GM18858 (cell line): Measurements from ENCODE around the gene GATC.
"Not testable (repeated sequence)": the region's sequence is repeated elsewhere in the genome, so short reads cannot be mapped to it uniquely, and the experiment has no call there.

ENCODE experiments used
- ATAC-seq: cut with Tn5 transposase; IDR thresholded peaks from one replicate; pipeline ENCODE4 v1.9.1; 2021; ENCODE audit not compliant: unreplicated experiment

Gene GATC

DNA sequence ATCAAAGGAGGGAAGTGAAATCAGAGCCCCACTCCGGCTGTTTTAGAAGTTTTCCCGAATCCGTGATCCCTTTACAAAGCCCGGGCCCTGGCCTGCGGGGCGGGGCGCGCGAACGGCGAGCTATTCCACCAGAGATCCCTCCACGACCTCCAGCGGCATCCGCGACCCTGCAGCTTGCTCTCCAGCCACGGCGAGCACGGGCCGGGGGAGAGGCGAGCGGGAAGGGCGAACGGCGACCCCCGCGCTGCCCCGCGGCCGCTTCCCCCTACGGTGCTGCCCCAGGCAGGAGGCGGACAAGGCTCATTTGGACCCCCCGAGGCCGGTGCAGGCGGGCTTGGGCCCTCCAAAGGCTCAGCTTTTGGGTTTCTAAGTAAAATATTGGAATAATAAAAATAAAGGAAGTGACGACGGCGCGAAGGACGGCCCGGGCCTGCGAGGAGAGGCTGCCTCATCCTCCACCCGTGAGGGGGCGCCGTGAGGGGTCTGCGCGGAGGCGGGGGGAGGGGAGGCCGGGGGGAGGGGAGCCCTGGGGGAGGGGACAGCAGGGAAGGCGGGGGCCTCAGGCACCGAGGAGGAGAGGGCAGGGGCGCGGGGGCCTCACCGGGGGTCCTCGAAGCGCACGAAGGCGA lies 22.7 kb downstream of the GATC start:
- ATAC-seq: peak; percentile 5

DNA sequence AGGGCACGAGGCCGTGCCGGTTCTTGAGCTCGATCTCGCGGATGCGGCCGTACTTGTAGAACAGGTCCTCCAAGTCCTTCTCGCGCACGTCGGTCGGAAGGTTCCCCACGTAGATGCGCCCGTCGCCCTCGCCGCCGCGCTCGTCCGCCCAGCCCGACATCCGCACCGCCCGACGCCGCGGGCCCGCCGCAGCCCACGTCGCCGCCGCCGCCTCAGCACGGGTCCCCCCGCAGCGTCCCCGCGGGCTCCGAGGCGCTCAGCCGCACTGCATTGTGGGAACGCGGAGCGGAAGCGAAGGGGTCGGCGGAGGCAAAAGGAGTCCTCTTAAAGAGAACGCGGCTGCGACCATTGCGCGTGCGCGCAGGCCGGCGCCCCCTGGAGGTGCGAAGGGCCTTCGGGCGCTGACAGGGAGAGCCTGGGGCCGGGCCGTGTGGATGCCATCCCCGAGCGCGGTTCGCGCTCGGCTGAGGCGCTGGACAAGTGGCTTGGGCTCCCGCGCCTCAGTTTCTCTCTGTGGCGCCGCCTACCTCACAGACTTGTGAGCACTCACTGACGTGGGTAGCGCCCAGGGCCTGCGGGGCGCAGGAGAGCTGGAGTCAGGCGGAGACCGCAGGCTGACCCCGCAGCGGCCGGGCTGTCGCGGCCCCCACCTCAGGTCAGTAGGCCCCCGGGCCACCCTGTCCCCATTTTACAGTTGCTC lies 23.4 kb downstream of the GATC start, which contains the start of gene SRSF9:
SRSF9 (minus strand) TSS at position 299 of the 700 bp plus-strand sequence; CDS start at position 160, 139 bp downstream.
- peak; percentile 78 for ATAC-seq

DNA sequence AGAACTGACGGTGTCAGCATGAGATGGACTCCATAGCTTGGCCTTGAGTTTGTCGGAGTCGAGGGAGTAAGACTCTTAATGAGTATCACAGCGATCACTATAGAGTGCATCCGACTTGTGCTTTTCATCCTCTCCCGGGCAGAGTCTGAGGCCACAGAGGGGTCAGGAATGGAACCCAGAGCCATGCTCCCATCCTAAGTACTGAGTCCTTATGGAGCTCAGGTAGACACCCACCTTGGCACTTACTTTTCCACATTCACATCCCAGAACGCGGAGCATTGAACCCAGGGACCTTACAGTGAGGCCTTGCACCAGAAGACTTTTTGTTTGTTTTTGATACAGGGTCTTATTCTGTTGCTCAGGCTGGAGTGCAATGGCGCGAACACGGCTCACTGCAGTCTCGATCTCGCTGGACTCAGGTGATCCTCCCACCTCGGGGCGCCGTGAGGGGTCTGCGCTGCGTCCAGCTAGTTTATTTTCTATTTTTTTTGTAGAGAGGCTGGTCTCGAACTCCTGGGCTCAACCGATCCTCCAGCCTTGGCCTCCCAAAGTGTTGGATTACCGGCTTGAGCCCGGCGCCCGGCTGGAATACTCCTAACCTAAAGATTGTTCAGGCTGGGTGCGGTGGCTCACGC lies 24.0 kb downstream of the GATC start:
- ATAC-seq: no peak

DNA sequence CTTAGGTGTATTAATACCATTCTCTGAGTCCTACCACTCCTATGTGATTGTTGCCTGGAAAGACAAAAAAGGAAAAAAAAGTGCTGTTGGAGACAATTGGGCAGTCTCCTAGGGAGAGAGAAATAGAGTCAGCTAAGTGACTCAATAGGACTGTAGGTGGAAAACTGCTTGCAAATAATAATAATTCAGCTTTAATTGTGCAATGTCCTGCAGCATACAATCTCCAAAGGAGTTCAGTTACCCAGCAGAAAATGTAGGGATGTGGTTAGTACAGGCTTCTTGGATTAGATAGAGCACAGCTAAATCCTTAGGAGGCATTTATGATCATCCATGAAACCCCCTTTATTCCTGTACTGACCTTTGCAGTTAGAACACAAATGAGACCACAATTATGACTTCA lies 26.3 kb downstream of the GATC start:
- no peak for ATAC-seq

DNA sequence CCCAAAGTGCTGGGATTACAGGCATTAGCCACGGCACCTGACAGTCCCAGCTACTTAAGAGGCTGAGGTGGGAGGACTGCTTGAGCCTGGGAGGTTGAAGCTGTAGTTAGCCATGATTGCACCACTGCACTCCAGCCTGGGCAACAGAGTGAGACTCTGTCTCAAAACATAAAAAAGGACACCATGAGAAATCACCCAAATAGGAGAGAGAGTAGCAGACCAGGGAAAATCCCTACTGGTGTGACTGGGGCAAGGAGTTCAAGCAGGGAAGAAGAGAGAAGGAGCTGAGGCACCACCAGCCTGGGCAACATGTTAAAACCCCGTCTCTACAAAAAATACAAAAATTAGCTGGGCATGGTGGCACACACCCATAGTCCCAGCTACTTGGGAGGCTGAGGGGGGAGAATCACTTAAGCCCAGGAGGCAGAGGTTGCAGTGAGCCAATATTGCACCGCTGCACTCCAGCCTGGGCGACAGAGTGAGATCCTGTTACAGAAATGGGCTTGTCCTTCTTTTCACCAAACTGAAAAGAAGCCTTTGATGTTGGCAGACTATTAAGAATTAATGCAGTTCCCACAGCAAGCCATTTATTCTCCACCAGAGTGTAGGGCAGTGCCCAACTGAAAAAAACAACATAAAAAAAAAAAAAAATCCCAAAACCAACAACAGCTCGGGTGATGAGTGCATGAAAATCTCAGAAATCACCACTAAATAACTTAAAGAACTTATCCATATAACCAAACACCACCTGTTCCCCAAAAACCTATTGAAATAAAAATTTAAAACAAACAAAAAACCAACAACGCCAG lies 27.8 kb downstream of the GATC start:
- ATAC-seq: no peak

DNA sequence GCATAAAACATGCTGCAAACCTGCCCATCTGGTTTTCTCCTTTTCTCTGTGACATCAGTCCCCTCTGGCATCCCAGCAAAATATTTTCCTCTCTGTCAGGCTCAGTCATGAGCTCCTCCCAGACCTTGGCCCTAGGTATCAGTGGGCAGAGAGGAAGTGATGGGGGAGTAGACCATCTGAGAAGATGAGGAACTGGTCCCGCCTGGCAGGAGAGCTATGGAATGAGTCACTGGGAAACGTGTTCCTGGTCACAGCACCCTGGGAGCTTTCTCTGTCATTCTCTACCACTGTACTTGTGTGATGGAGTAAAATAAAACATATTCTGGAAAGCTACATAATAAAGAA lies 28.3 kb downstream of the GATC start:
- ATAC-seq: no peak

DNA sequence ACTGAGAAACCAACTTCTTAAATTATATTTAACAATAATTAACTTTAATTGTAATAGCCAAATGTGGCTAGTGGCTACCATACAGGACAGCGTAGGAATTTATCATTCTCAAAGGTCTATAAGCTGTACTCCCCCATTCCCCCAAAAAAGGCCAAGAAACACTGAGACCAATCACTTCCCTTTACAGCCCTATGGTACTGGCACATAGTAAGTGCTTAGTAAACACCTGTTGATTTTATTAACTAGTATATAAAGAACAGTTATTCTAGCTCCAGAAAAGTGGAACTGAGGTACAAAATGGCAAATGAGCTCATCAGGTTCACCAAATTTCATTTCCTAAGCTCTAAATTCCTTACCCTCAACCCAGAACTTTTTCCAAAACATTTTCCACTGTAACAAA lies 29.4 kb downstream of the GATC start:
- no peak for ATAC-seq

DNA sequence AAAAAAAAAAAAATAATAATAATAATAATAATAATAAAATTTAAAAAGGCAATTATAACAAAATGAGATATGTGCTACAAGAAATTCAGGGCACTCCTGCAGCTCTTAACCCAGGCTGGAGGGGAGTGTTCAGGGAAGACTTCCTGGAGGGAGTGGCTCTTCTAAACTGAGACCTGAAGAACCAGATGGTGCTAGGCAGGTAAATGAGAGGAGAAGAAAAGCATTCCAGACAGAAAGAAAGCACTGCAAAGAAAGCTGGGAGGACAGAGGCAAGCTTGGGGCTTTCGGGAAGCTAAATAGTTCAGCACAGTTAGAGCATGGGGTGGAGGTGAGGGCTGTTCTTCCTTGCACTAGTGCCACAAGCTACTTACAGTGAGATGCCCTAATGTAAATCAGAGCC lies 33.2 kb downstream of the GATC start:
- no peak for ATAC-seq

DNA sequence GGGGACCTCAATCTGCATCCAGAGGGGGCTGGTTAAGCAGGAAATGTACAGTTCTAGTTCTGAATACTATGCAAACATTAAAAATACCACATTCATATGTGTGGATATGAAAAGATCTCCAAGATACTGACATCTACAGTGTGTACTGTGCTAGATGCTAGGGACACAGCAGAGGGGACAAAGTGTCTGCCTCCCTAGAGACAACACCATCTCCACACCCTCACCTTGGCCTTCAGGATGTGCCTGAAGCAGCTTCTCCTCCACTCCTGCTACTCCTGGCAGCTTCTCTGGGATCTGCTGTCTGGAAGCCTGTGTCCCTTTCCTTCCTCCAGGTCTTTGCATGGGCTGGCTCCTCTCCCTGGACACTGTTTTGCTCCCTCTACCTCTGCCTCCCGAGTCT lies 34.0 kb downstream of the GATC start:
- ATAC-seq: no peak

DNA sequence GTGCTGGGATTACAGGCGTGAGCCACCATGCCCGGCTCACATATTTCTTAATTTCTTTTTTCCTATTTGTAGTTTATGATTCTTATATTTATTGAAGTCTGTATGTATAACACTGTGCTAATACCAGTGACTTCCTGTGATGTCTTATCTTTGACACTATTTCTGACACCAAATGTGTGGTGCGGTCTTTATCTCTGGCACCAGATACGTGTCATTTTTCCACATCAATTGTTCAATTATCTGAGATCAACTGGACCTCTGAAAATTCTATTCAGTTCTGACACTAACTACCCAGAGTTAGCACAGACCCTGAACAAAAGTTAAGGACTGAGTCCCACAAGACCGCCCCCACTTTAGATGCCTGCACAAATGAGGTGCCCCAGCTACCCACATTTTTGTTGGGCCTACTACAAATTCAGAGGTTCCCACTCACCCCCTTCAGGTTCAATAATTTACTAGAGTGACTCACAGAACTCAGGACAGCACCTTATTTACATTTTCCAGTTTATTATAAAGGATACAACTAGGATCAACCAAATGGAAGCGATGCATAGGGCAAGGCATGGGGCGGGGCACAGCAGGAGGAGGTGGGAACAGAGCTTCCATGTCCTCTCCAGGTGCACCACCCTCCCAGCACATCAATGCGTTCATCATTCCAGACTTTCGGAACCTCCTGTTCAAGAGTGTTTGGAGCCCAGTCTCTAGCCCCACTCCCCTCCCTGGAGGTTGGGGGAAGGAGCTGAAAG lies 35.0 kb downstream of the GATC start:
- no peak for ATAC-seq

DNA sequence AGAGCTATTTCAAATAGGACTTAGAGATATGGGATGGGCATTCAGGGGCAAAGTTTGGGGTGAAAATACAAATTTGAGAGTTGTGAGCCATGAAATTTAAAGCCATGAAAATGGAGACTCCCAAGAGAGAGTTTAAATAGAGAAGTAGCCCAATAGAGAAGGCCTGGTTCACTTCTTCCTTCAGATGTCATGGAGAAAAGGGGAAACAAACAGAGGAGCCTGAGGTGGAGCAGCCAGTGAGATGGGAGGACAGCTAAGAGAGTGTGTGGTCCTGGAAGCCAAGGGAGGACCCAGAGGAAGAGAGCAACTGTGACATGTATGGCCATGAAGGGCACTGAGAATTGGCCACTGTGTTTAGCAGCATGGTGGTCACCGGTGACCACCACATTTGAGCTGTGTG lies 37.4 kb downstream of the GATC start:
- no peak for ATAC-seq

DNA sequence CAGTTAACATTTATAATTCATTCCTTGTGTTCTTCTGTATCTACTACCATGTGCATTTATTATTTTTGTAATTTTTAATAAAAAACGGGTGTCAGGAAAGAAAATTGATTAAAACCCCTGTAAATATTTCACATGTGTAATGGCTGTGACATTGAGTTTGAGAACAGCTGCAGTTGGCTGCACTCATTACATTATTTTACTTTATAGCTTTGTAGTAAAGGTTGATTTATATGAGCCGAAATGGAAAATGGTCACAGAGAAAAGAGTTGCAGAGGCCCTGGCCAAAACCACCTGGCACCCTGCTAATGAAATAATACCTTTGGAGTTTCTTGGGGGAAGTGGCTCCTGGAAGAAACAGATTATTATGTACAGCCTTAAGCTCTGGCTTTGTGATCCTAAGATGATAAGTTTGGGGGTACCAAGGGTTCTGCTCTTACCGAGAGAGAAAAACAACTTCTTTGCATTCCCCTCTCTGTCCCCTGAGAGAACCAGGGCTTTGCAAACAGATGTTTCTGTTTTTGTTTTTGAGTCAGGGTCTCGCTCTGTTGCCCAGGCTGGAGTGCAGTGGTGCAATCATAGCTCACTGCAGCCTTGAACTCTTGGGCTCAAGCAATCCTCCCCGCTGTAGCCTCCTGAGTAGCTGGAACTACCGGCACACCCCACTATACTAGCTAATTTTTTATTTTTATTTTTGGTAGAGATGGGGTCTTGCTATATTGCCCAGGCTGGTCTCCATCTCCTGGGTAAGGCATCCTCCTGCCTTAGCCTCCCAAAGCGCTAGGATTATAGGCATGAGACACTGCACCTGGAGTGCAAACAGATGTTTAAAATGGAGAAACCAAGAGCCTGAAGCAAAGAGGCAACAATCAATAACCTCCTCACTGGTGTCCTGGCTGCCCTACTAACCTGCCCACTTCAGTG lies 40.0 kb downstream of the GATC start:
- ATAC-seq: no peak

DNA sequence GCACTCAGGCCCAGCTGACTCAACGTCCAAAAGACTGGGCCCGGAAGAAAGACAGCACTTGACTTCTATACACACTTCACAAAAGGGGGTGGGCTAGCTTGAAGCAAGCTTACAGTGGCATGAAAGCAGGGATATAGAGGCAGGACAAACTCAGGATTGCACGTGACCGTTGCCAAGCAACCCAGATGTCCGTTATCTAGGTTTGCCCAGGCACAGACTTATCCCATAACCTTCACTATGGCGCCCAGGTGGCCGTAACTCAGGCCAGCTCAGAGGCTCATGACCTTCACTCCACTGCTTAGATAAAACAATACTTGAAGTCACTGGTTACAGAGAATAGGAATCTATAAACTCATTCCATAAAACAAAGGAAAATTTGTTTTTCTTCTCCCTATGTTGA lies 41.3 kb downstream of the GATC start:
- not testable (repeated sequence) for ATAC-seq

DNA sequence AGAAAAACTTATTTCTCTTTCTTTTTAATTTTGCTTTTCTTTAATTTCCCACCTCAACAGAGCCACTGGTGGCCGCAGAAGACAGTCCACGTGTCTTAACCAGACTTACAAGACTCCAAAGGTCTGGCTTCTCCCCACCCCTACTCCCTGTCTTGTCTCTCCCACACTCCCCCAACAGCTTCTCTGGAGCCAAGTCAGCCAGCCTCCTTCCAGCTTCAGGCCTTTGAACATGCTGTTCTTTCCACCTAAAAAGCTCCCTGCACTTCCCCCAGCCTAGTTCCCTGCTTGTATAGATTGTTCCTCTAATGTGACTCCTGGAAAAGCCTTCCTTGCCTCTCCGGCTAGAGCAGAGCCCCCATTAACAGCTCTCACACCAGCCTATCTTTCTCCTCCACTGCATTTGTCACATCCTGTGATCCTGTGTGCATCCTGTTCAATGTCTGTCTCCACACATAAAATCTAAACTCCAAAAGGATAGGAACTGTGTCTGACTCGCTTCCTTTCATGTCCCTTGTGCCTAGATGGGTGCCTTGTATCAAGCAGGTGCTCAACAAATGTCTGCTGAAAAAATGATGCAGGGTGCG lies 41.9 kb downstream of the GATC start:
- ATAC-seq: no peak

DNA sequence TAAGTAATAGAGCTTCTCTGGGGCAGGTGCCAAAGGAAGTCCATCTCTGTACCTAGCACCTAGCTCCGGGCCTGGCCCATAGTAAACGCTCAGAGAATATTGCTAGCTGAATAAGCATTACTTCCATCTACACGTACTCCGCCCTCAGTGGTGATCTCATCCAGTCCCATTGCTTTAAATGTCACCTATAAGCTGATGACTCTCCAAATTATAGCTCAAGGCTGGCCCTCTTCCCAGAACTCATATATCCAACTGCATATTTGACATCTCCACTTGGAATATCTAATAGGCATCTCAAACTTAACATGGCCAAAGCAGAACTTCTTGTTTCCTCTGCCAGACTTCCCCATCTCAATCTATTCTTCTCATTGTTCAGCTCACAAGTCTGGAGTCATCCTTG lies 42.8 kb downstream of the GATC start:
- no peak for ATAC-seq

DNA sequence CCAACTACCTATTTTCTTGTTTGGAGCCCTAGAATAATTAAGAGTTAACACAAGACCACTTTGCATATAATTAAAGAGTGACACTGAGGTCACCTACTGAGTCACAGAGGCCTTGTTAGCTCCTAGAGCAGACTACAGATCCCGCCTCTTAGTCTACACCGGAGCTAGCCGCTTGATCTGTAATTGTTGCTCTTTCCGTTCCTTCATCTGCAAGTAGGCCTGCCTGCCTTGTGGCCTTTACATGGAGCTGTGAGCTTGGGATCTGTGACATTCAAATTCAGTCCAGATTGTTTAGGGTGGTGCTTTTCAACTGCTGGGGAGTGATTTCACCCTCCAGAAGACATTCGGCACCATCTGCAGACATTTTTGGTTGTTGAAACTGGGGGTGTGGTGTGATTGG lies 44.1 kb downstream of the GATC start:
- no peak for ATAC-seq

DNA sequence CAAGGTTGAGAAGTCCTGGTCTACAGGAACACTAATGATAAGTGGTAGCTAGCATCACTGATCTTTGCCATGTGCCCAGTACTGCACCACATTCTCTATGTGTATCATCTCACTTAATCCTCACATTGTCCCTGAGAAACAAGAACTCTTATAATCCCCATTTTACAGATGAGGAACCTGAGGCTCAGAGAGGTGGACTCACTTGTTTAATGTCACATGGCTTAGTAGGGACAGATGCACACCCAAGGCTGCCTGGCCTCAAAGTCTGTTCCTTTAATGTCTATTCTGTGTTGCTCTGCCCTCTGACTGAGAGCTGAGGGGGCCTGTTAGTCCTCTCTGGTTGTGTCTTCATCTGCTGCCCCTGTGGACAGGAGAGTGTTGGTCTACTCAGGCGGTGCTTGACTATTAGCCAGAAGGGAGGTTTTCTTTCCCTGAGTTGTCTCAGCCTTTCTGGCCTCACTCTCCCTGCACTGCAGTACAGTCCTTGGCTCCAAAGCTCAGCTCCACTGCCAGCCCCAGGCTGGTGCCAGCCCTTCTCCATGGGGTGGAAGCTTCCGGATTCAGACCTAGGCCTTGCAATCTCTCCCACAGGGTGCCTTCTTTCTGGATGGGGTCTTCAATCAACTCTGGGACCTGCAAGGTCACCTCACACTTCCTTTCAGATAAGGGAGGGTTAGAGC lies 44.7 kb downstream of the GATC start:
- no peak for ATAC-seq

DNA sequence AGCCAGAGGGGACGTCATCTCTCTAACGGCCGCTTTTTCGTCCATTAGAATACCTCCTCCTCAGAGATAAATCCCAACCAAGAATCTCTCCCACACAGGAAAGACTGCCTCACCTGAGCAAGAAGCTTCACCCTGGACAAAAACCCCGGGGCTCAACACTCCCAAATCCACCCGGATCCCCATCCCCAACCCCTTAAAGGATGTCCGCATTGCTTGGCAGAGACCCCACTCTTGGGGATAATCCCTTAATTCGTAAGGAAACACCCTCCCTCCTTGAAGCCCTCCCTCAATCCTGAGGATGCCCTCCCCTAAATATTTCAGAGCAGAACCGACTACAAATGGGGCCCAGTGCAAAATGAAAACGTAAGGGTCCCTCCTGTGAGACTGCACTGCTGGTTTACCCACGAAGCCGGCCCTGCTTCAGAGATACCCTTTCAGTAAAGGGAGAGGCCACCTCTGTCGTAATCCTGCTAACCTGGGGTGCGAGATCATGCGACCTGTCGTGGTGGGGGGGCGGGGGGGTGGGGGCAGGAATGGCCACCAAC lies 49.0 kb downstream of the GATC start:
- ATAC-seq: no peak
